Neural cell (in vitro differentiated cells): ENCODE results near the gene NIPBL. TPM values are rescaled to one million over a fixed set of nuclear protein-coding genes. Genes with fewer than 3 reads are reported as not detected.
"Not testable (repeated sequence)": the region's sequence is repeated elsewhere in the genome, so short reads cannot be mapped to it uniquely, and the experiment has no call there.

Experiments
- H2AFZ ChIP-seq: fragments of 200-600, 300-800 bp; sonication (generic), shearing (Covaris generic); 2 replicates; pipeline ENCODE4 v1.6.0; 2014; ENCODE audit warnings: low read depth, mild to moderate bottlenecking, antibody characterized with exemption, low read length, moderate library complexity
- H3F3A ChIP-seq: fragments of 200-600 bp; shearing (Covaris generic); 2 replicates; pipeline ENCODE4 v1.6.1; 2016; ENCODE audit warnings: mild to moderate bottlenecking, moderate library complexity, mixed read lengths, antibody characterized with exemption, low read length; ENCODE audit not compliant: insufficient read depth, poor library complexity, severe bottlenecking
- H3K27ac ChIP-seq: fragments of 200-600, 300-800 bp; sonication (generic), shearing (Covaris generic); 2 replicates; pipeline ENCODE4 v1.5.1; 2014; ENCODE audit warnings: mild to moderate bottlenecking, low read length, moderate library complexity
- H3K27me3 ChIP-seq: fragments of 300-800, 200-600 bp; sonication (generic), shearing (Covaris generic); 2 replicates; pipeline ENCODE4 v1.6.0; 2014; ENCODE audit warnings: mild to moderate bottlenecking, low read depth, low read length, moderate library complexity; ENCODE audit not compliant: insufficient read depth
- H3K36me3 ChIP-seq: fragments of 300-800, 200-600 bp; sonication (generic), shearing (Covaris generic); 2 replicates; pipeline ENCODE4 v1.5.1; 2014; ENCODE audit warnings: mild to moderate bottlenecking, antibody characterized with exemption, low read length, moderate library complexity; ENCODE audit not compliant: insufficient read depth
- H3K4me2 ChIP-seq: fragments of 300-800, 200-600 bp; sonication (generic), shearing (Covaris generic); 2 replicates; pipeline ENCODE4 v1.6.0; 2014; ENCODE audit warnings: mild to moderate bottlenecking, low read length
- H3K4me3 ChIP-seq: fragments of 300-800, 200-600 bp; sonication (generic), shearing (Covaris generic); 2 replicates; pipeline ENCODE4 v1.5.1; 2014; ENCODE audit warnings: mild to moderate bottlenecking, low read length, moderate library complexity
- H3K79me2 ChIP-seq: fragments of 200-600 bp; shearing (Covaris generic); replicated peaks from 2 replicates; pipeline ENCODE4 v1.6.0; 2014; ENCODE audit warnings: mild to moderate bottlenecking, low read length, moderate library complexity; ENCODE audit not compliant: insufficient read depth
- H3K9ac ChIP-seq: fragments of 300-800, 200-600 bp; sonication (generic), shearing (Covaris generic); 2 replicates; pipeline ENCODE4 v1.6.1; 2016; ENCODE audit warnings: mild to moderate bottlenecking, low read length, mixed read lengths
- H3K9me2 ChIP-seq: fragments of 200-600 bp; shearing (Covaris generic); 2 replicates; pipeline ENCODE4 v1.6.1; 2016; ENCODE audit warnings: mild to moderate bottlenecking, low read length, mixed read lengths; ENCODE audit not compliant: insufficient read depth
- H3K9me3 ChIP-seq: fragments of 200-600, 300-800 bp; sonication (generic), shearing (Covaris generic); 2 replicates; pipeline ENCODE4 v1.6.1; 2016; ENCODE audit warnings: mild to moderate bottlenecking, mixed run types, low read length, moderate library complexity, mixed read lengths
- H4K20me1 ChIP-seq: fragments of 200-600 bp; shearing (Covaris generic); 2 replicates; pipeline ENCODE4 v1.6.1; 2016; ENCODE audit warnings: mild to moderate bottlenecking, mixed run types; ENCODE audit not compliant: insufficient read depth
- EP300 ChIP-seq: fragments of 450-650 bp; conservative IDR thresholded peaks from 2 replicates; pipeline ENCODE4 v1.6.1; 2014; ENCODE audit warnings: antibody characterized with exemption, mild to moderate bottlenecking, moderate library complexity; ENCODE audit not compliant: poor library complexity, severe bottlenecking
- EZH2 ChIP-seq: fragments of 200-600, 300-800 bp; shearing (Covaris generic), sonication (generic); IDR thresholded peaks from 2 replicates; pipeline ENCODE4 v1.6.1; 2014; ENCODE audit warnings: antibody characterized with exemption, low read length, borderline replicate concordance, mild to moderate bottlenecking; ENCODE audit not compliant: insufficient read depth, poor library complexity, severe bottlenecking
- MXI1 ChIP-seq: fragments of 450-650 bp; conservative IDR thresholded peaks from 2 replicates; pipeline ENCODE4 v1.6.1; 2014; ENCODE audit warnings: antibody characterized with exemption, mild to moderate bottlenecking; ENCODE audit not compliant: poor library complexity, severe bottlenecking
- POLR2AphosphoS5 ChIP-seq: IDR thresholded peaks from 2 replicates; pipeline ENCODE4 v1.6.1; 2012
- RAD21 ChIP-seq: fragments of 450-650 bp; conservative IDR thresholded peaks from 2 replicates; pipeline ENCODE4 v1.6.1; 2014; ENCODE audit warnings: antibody characterized with exemption, mild to moderate bottlenecking, moderate library complexity
- SMC3 ChIP-seq: fragments of 450-650 bp; conservative IDR thresholded peaks from 2 replicates; pipeline ENCODE4 v1.6.1; 2014; ENCODE audit warnings: antibody characterized with exemption, mild to moderate bottlenecking, moderate library complexity; ENCODE audit not compliant: poor library complexity
- TAF1 ChIP-seq: IDR thresholded peaks from 2 replicates; pipeline ENCODE4 v1.6.1; 2012; ENCODE audit warnings: low read depth
- polyA plus RNA-seq: library from polyadenylated mRNA; depleted of rRNA; stranded (reverse); fragments of >200 nt; gene quantifications from 2 replicates; pipeline ENCODE4 v1.2.3, GENCODE V29; 2014
- TF ChIP-seq, protein P1 (sequence below): fragments of 450-650 bp; IDR thresholded peaks from 2 replicates; pipeline ENCODE4 v1.5.1; 2014; ENCODE audit warnings: antibody characterized with exemption, mild to moderate bottlenecking, moderate library complexity; ENCODE audit not compliant: poor library complexity, severe bottlenecking
- TF ChIP-seq, protein P2 (sequence below): IDR thresholded peaks from 2 replicates; pipeline ENCODE4 v1.6.1; 2012; ENCODE audit warnings: borderline replicate concordance

Gene NIPBL
- polyA plus RNA-seq, 1 donor from 2014 or later: 27.5 TPM

DNA sequence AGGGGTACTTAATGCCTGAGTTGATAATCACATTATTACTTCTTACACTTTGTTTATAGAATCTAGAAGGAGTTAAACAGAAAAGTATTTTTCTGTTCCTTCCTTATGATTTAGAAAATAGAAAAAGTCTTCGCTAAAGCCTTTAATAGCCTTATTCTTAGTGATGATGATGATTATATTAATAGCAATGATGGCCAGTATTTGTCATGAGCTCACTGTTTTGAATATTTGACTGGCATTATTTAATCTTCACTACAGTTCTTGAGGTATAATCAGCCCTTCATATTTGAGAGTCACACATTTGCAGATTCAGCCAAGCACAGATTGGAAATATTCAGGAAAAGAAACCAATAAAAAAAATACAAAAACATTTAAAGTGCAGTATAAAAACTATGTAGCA, 23.3 kb downstream of the NIPBL start:
- no peak overlapping the region for H3K4me3 ChIP-seq
- no peaks in the 10 kb centered on the region for H3K9me3 ChIP-seq
- no peaks in the 10 kb centered on the region for H3K27me3 ChIP-seq
- H3K9ac ChIP-seq: no peak overlapping the region
- no peaks in the 10 kb centered on the region for H3K9me2 ChIP-seq
- no peaks in the 10 kb centered on the region for H3K36me3 ChIP-seq
- no peaks in the 10 kb centered on the region for H3F3A ChIP-seq
- TF ChIP-seq MXI1: no peak
- TF ChIP-seq, protein P1, sequence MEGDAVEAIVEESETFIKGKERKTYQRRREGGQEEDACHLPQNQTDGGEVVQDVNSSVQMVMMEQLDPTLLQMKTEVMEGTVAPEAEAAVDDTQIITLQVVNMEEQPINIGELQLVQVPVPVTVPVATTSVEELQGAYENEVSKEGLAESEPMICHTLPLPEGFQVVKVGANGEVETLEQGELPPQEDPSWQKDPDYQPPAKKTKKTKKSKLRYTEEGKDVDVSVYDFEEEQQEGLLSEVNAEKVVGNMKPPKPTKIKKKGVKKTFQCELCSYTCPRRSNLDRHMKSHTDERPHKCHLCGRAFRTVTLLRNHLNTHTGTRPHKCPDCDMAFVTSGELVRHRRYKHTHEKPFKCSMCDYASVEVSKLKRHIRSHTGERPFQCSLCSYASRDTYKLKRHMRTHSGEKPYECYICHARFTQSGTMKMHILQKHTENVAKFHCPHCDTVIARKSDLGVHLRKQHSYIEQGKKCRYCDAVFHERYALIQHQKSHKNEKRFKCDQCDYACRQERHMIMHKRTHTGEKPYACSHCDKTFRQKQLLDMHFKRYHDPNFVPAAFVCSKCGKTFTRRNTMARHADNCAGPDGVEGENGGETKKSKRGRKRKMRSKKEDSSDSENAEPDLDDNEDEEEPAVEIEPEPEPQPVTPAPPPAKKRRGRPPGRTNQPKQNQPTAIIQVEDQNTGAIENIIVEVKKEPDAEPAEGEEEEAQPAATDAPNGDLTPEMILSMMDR: no peak
- TF ChIP-seq RAD21: no peak
- TF ChIP-seq EZH2: no peak
- no peak for TF ChIP-seq EP300
- no peak for TF ChIP-seq POLR2AphosphoS5
- TF ChIP-seq, protein P2, sequence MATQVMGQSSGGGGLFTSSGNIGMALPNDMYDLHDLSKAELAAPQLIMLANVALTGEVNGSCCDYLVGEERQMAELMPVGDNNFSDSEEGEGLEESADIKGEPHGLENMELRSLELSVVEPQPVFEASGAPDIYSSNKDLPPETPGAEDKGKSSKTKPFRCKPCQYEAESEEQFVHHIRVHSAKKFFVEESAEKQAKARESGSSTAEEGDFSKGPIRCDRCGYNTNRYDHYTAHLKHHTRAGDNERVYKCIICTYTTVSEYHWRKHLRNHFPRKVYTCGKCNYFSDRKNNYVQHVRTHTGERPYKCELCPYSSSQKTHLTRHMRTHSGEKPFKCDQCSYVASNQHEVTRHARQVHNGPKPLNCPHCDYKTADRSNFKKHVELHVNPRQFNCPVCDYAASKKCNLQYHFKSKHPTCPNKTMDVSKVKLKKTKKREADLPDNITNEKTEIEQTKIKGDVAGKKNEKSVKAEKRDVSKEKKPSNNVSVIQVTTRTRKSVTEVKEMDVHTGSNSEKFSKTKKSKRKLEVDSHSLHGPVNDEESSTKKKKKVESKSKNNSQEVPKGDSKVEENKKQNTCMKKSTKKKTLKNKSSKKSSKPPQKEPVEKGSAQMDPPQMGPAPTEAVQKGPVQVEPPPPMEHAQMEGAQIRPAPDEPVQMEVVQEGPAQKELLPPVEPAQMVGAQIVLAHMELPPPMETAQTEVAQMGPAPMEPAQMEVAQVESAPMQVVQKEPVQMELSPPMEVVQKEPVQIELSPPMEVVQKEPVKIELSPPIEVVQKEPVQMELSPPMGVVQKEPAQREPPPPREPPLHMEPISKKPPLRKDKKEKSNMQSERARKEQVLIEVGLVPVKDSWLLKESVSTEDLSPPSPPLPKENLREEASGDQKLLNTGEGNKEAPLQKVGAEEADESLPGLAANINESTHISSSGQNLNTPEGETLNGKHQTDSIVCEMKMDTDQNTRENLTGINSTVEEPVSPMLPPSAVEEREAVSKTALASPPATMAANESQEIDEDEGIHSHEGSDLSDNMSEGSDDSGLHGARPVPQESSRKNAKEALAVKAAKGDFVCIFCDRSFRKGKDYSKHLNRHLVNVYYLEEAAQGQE: no peak
- no peak for TF ChIP-seq TAF1
- TF ChIP-seq SMC3: no peak
- H3K4me2 ChIP-seq: no peak overlapping the region
- H2AFZ ChIP-seq: no peak overlapping the region
- H3K27ac ChIP-seq: no peak overlapping the region
- no peaks in the 10 kb centered on the region for H4K20me1 ChIP-seq
- peaks cover 99% of the 10 kb centered on the region for H3K79me2 ChIP-seq

DNA sequence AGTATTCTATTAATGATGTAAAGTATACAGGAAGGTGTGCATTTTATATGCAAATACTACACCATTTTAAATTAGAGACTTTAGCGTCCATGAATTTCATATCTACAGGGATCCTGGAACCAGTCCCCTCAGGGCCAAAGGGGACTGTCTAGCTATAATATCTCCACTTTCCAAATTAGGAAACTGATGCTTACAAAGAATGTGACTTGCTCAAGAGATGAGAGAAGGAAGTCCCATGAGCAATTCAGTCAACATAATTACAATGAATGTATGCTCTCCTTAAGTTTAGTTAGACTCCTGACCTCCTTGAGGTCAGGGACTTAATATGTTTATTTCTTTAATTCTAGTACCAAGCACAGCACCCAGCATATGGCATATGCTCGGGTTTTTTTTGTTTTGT, 23.7 kb downstream of the NIPBL start:
- no peak overlapping the region for H3K27ac ChIP-seq
- peaks cover 99% of the 10 kb centered on the region for H3K79me2 ChIP-seq
- no peaks in the 10 kb centered on the region for H3K36me3 ChIP-seq
- no peaks in the 10 kb centered on the region for H3K9me2 ChIP-seq
- no peak overlapping the region for H2AFZ ChIP-seq
- H3K4me3 ChIP-seq: no peak overlapping the region
- no peaks in the 10 kb centered on the region for H3K9me3 ChIP-seq
- no peaks in the 10 kb centered on the region for H3F3A ChIP-seq
- no peak overlapping the region for H3K4me2 ChIP-seq
- H4K20me1 ChIP-seq: no peaks in the 10 kb centered on the region
- no peak overlapping the region for H3K9ac ChIP-seq
- TF ChIP-seq RAD21 (no peak), SMC3 (no peak), EZH2 (no peak), EP300 (no peak), POLR2AphosphoS5 (no peak), MXI1 (no peak), TAF1 (no peak)
- TF ChIP-seq, protein P1: no peak
- TF ChIP-seq, protein P2: no peak
- H3K27me3 ChIP-seq: no peaks in the 10 kb centered on the region

DNA sequence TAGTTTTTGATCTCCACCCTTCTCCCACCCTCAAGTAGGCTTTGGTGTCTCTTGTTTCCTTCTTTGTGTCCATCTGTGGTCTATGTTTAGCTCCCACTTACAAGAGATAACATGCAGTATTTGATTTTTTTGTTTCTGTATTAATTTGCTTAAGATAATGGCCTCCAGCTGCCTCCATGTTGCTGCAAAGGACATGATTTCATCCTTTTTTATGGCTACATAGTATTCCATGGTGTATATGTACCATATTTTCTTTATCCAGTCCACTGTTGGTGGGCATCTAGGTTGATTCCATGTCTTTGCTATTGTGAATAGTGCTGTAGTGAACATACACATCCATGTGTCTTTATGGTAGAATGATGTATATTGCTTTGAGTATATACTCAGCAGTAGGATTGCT, 24.5 kb downstream of the NIPBL start:
- H3K36me3 ChIP-seq, H3K9me3 ChIP-seq, H2AFZ ChIP-seq, H3K4me3 ChIP-seq, H3K27me3 ChIP-seq, H3K4me2 ChIP-seq, H3K9me2 ChIP-seq, H3K27ac ChIP-seq, H4K20me1 ChIP-seq, H3K9ac ChIP-seq, H3F3A ChIP-seq: not testable (repeated sequence)
- peaks cover 98% of the 10 kb centered on the region for H3K79me2 ChIP-seq
